ENCODE results near the gene COL6A2.

The COL6A2 gene

GRCh38 chr21:46116776-46117585 is 19.1 kb downstream of the COL6A2 start:
- TF ChIP-seq CTCF (conservative IDR thresholded peaks at IDR 0.05; ENCODE audit: low read depth, low read length) = no peak
- no peak for DNase-seq (ENCODE audit: low read depth)
- H3K4me3 ChIP-seq (ENCODE audit: low read depth, low read length) = no peak overlapping the region

- no peak overlapping the region for H3K4me3 ChIP-seq (ENCODE audit: low read depth, low read length)
- TF ChIP-seq CTCF (conservative IDR thresholded peaks at IDR 0.05; ENCODE audit: low read depth, low read length) = no peak
- DNase-seq (ENCODE audit: low read depth) = no peak
These were observed 19.8 kb downstream of the COL6A2 start for GRCh38 chr21:46117586-46118315.

GRCh38 chr21:46118316-46119143 is 20.6 kb downstream of the COL6A2 start:
- H3K4me3 ChIP-seq (ENCODE audit: low read depth, low read length) = no peak overlapping the region
- TF ChIP-seq CTCF (conservative IDR thresholded peaks at IDR 0.05; ENCODE audit: low read depth, low read length) = no peak
- DNase-seq (ENCODE audit: low read depth) = no peak

GRCh38 chr21:46119144-46119636 is 21.3 kb downstream of the COL6A2 start:
- no peak for TF ChIP-seq CTCF (conservative IDR thresholded peaks at IDR 0.05; ENCODE audit: low read depth, low read length)
- no peak overlapping the region for H3K4me3 ChIP-seq (ENCODE audit: low read depth, low read length)
- no peak for DNase-seq (ENCODE audit: low read depth)

- H3K4me3 ChIP-seq (ENCODE audit: low read depth, low read length) = no peak overlapping the region
- no peak for DNase-seq (ENCODE audit: low read depth)
- no peak for TF ChIP-seq CTCF (conservative IDR thresholded peaks at IDR 0.05; ENCODE audit: low read depth, low read length)
These were observed 21.8 kb downstream of the COL6A2 start for GRCh38 chr21:46119637-46120271.
